Adrenal gland (tissue), 5 donors: ENCODE measurements around the gene DYSF.

Experiments used
- POLR2A ChIP-seq, 2 donors: fragments of 450-650 bp; IDR thresholded peaks; one replicate each; pipeline ENCODE4 v1.6.1; 2017; ENCODE audit warnings: antibody characterized with exemption in 2 of 2, mild to moderate bottlenecking in 2 of 2, moderate library complexity in 1 of 2
- TF ChIP-seq, protein P1 (sequence below), 6 experiments: fragments of 450-650 bp in 4 of 6; fragments of 200-600 bp in 2 of 6; sonication (generic) in 1 of 6; IDR thresholded peaks; 1 replicate in 5 of 6; 2 replicates in 1 of 6; pipeline versions ENCODE4 v1.5.1 to v1.8.0; 2016 to 2021; ENCODE audit warnings: antibody characterized with exemption in 6 of 6, mild to moderate bottlenecking in 2 of 6, moderate library complexity in 1 of 6
- donor health status: DM: no; HTN: no; CAD: no.

DNA sequence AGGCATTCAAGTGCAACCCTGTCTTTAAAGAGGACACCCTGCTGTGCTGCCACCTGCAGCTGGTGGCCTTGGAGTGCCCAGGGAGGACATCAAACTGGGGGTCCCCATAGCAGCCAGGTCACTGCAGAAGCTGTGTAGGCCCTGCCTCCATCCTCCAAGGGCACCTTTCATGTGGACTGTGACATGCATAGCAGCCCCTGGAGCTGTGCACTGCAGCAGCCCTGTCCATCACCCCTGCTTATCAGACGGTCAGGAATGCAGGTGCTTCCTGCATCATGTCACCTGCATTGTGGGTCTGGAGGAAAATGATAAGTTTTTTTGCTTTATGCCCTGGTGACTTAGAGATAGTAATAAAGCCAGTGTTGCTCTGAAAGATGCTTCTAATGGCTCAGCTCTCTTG, 155.7 kb downstream of the DYSF start:
- no peak for TF ChIP-seq POLR2A (IDR thresholded peaks at IDR 0.05)
- TF ChIP-seq, protein P1, sequence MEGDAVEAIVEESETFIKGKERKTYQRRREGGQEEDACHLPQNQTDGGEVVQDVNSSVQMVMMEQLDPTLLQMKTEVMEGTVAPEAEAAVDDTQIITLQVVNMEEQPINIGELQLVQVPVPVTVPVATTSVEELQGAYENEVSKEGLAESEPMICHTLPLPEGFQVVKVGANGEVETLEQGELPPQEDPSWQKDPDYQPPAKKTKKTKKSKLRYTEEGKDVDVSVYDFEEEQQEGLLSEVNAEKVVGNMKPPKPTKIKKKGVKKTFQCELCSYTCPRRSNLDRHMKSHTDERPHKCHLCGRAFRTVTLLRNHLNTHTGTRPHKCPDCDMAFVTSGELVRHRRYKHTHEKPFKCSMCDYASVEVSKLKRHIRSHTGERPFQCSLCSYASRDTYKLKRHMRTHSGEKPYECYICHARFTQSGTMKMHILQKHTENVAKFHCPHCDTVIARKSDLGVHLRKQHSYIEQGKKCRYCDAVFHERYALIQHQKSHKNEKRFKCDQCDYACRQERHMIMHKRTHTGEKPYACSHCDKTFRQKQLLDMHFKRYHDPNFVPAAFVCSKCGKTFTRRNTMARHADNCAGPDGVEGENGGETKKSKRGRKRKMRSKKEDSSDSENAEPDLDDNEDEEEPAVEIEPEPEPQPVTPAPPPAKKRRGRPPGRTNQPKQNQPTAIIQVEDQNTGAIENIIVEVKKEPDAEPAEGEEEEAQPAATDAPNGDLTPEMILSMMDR (IDR thresholded peaks at IDR 0.05): no peak
